HG03280 (cell line): Measurements from ENCODE around the gene CCDC34.
"Not testable (repeated sequence)": the region's sequence is repeated elsewhere in the genome, so short reads cannot be mapped to it uniquely, and the experiment has no call there.

ENCODE experiments used
- ATAC-seq: cut with Tn5 transposase; IDR thresholded peaks from one replicate; pipeline ENCODE4 v1.9.1; 2021; ENCODE audit warnings: mild to moderate bottlenecking, moderate library complexity; ENCODE audit not compliant: unreplicated experiment

CCDC34 gene

GRCh38 chr11:27363576-27364117 lies 632 bp upstream of the CCDC34 start:
- ATAC-seq = no peak

- no peak for ATAC-seq
Measured at GRCh38 chr11:27361649-27362431, 1.2 kb downstream of the CCDC34 start.

- ATAC-seq = no peak
Measured at GRCh38 chr11:27358296-27358695, 4.7 kb downstream of the CCDC34 start.

- no peak for ATAC-seq
Measured at GRCh38 chr11:27357250-27357649, 5.8 kb downstream of the CCDC34 start.

- no peak for ATAC-seq
Measured at GRCh38 chr11:27356624-27357222, 6.3 kb downstream of the CCDC34 start.

GRCh38 chr11:27355575-27356104 lies 7.4 kb downstream of the CCDC34 start:
- no peak for ATAC-seq

GRCh38 chr11:27354359-27354965 lies 8.6 kb downstream of the CCDC34 start:
- no peak for ATAC-seq

- ATAC-seq = no peak
Measured at GRCh38 chr11:27353593-27354358, 9.2 kb downstream of the CCDC34 start.

- ATAC-seq = no peak
Measured at GRCh38 chr11:27352781-27353180, 10.2 kb downstream of the CCDC34 start.

- no peak for ATAC-seq
Measured at GRCh38 chr11:27350511-27350910, 12.5 kb downstream of the CCDC34 start.

- no peak for ATAC-seq
Measured at GRCh38 chr11:27349919-27350318, 13.1 kb downstream of the CCDC34 start.

- no peak for ATAC-seq
Measured at GRCh38 chr11:27348340-27348873, 14.6 kb downstream of the CCDC34 start.

GRCh38 chr11:27347359-27348339 lies 15.4 kb downstream of the CCDC34 start:
- ATAC-seq = no peak

GRCh38 chr11:27339941-27340340 lies 23.1 kb downstream of the CCDC34 start:
- no peak for ATAC-seq

GRCh38 chr11:27334764-27335163 lies 28.3 kb downstream of the CCDC34 start:
- ATAC-seq = not testable (repeated sequence)

GRCh38 chr11:27331981-27332380 lies 31.0 kb downstream of the CCDC34 start:
- ATAC-seq = no peak

GRCh38 chr11:27330633-27331270 lies 32.3 kb downstream of the CCDC34 start:
- ATAC-seq = no peak

GRCh38 chr11:27329867-27330632 lies 33.0 kb downstream of the CCDC34 start:
- no peak for ATAC-seq
